ENCODE data around the gene EIF1. TPM values are rescaled to one million over a fixed set of nuclear protein-coding genes. Genes with fewer than 3 reads are reported as not detected.

The EIF1 gene
- total and polyA plus RNA-seq, 2 donors from 2014 or later: 842 to 1,166 TPM

DNA sequence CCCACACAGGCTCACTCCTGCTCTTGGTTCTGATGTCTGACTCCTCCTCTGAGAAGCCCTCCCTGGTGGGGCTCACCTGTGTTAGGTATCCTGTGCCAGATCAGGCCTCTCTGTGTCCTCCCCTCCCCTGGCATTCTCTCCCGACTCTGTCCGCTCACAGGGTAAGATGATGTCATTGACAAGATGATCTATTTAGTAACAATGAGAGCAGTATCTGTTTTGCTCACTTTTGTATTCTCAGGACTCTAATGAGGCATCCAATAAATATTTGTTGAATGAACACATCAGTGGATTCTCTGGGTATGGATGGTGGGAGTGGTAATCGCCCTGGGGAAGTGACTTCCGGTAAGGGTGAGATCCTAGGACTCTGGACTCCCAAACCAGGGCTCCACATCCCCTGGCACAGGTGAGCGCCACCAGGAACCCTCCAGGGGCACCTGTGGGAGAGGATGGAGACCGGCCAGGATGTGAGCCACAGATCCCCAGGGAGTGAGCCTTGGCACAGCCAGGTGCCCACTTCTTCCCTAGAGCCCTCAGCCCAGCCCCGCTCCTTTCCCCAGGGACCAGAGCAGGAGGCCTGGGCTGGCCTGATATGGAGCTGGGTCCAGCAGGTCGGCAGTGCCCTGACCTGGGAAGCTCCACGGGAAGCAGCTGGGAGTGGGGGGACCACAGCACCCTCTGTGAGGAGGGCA is 51.1 kb downstream of the EIF1 start:
- FAIRE-seq (no peak), DNase-seq (no peak)
- Histone ChIP-seq H3K27ac (ENCODE audit: low read depth in 2 of 2, low read length in 2 of 2) (no peak overlapping the region), H3K9ac (ENCODE audit: low read length in 3 of 3) (no peak overlapping the region), H3K4me1 (ENCODE audit: control insufficient read depth in 2 of 3, insufficient read depth in 2 of 3, low read depth in 1 of 3, low read length in 3 of 3) (peaks cover 0 to 6% (median 0%) of the 10 kb centered on the region in 3 donors), H3K36me3 (ENCODE audit: control insufficient read depth in 2 of 3, insufficient read depth in 3 of 3, low read length in 3 of 3) (no peaks in the 10 kb centered on the region), H3K4me3 (ENCODE audit: low read length in 3 of 3) (no peak overlapping the region), H3K27me3 (ENCODE audit: control insufficient read depth, insufficient read depth, low read length) (peaks cover 3% of the 10 kb centered on the region), H3K9me3 (ENCODE audit: control insufficient read depth in 2 of 3, insufficient read depth in 1 of 3, low read length in 3 of 3) (no peaks in the 10 kb centered on the region)
- intact Hi-C loops (cut with DNase I): loop anchor here (5.0 kb wide), 1 partner anchor 62 kb away; no protein-coding TSS in a partner anchor
- TF ChIP-seq, protein P1, sequence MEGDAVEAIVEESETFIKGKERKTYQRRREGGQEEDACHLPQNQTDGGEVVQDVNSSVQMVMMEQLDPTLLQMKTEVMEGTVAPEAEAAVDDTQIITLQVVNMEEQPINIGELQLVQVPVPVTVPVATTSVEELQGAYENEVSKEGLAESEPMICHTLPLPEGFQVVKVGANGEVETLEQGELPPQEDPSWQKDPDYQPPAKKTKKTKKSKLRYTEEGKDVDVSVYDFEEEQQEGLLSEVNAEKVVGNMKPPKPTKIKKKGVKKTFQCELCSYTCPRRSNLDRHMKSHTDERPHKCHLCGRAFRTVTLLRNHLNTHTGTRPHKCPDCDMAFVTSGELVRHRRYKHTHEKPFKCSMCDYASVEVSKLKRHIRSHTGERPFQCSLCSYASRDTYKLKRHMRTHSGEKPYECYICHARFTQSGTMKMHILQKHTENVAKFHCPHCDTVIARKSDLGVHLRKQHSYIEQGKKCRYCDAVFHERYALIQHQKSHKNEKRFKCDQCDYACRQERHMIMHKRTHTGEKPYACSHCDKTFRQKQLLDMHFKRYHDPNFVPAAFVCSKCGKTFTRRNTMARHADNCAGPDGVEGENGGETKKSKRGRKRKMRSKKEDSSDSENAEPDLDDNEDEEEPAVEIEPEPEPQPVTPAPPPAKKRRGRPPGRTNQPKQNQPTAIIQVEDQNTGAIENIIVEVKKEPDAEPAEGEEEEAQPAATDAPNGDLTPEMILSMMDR (IDR thresholded peaks at IDR 0.05; ENCODE audit: borderline replicate concordance, extremely low read depth, insufficient read depth): no peak

DNA sequence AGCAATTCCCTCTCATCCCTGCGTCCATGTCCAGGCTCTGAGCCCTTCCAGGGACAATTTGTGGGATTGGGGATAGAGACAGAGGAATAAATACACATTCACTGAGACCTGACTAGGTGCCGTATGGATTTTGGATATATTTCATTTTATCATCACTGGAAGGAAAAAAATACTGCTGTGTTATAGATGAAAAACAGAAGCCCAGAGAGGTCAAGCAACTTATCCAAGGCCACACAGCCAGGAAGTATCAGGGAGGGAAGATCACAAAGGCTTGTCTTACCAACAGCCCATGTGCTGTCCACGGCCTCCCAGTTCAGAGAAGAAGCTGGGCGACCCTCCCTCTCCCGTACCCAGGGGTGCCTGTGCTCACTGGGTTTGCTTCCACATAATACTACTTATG is 51.8 kb downstream of the EIF1 start:
- Histone ChIP-seq H3K36me3 (ENCODE audit: control insufficient read depth in 2 of 3, insufficient read depth in 3 of 3, low read length in 3 of 3) (no peaks in the 10 kb centered on the region), H3K27ac (ENCODE audit: low read depth in 2 of 2, low read length in 2 of 2) (no peak overlapping the region), H3K4me3 (ENCODE audit: low read length in 3 of 3) (no peak overlapping the region), H3K27me3 (ENCODE audit: control insufficient read depth, insufficient read depth, low read length) (peaks cover 3% of the 10 kb centered on the region), H3K9me3 (ENCODE audit: control insufficient read depth in 2 of 3, insufficient read depth in 1 of 3, low read length in 3 of 3) (no peaks in the 10 kb centered on the region), H3K4me1 (ENCODE audit: control insufficient read depth in 2 of 3, insufficient read depth in 2 of 3, low read depth in 1 of 3, low read length in 3 of 3) (peaks cover 0 to 6% (median 0%) of the 10 kb centered on the region in 3 donors), H3K9ac (ENCODE audit: low read length in 3 of 3) (no peak overlapping the region)
- TF ChIP-seq, protein P1 (IDR thresholded peaks at IDR 0.05; ENCODE audit: borderline replicate concordance, extremely low read depth, insufficient read depth): no peak
- DNase-seq (no peak), FAIRE-seq (no peak)
- intact Hi-C loops (cut with DNase I): no loop called here

DNA sequence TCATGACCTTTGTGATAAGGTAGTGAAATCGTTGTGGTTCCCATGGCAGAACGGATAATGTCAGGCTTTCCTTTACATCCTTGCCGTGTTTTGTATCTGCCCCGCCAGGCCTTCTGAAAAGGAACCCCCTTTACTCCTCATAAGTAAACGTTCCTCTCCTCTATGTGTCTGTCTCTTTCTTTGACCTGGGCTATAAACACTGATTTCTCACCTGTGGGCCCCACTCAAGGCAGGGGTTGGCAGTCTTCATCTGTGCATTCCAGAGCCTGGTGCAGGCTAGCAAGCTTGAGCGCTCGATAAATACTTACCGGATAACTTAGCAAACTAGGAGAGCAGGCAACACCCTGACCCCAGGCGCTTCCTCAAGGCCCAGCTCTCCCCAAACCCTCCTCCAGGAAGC is 53.0 kb downstream of the EIF1 start:
- Histone ChIP-seq H3K36me3 (ENCODE audit: control insufficient read depth in 2 of 3, insufficient read depth in 3 of 3, low read length in 3 of 3) (no peaks in the 10 kb centered on the region), H3K4me3 (ENCODE audit: low read length in 3 of 3) (no peak overlapping the region), H3K4me1 (ENCODE audit: control insufficient read depth in 2 of 3, insufficient read depth in 2 of 3, low read depth in 1 of 3, low read length in 3 of 3) (peaks cover 0 to 6% (median 0%) of the 10 kb centered on the region in 3 donors), H3K27ac (ENCODE audit: low read depth in 2 of 2, low read length in 2 of 2) (no peak overlapping the region), H3K9ac (ENCODE audit: low read length in 3 of 3) (no peak overlapping the region), H3K9me3 (ENCODE audit: control insufficient read depth in 2 of 3, insufficient read depth in 1 of 3, low read length in 3 of 3) (no peaks in the 10 kb centered on the region), H3K27me3 (ENCODE audit: control insufficient read depth, insufficient read depth, low read length) (peaks cover 3% of the 10 kb centered on the region)
- intact Hi-C loops (cut with DNase I): no loop called here
- DNase-seq: no peak
- no peak for FAIRE-seq
- TF ChIP-seq, protein P1 (IDR thresholded peaks at IDR 0.05; ENCODE audit: borderline replicate concordance, extremely low read depth, insufficient read depth): no peak

Other genes with a start within 250 kb of the EIF1 start
- gene KRT38, start 247.9 kb upstream of the EIF1 start, total RNA-seq: not detected
- not detected for gene KRT38, start 247.9 kb upstream of the EIF1 start, polyA plus RNA-seq (ENCODE audit: insufficient read depth, low read depth, low replicate concordance)
- gene KRT32, start 221.5 kb upstream of the EIF1 start, total RNA-seq: not detected
- gene KRT32, start 221.5 kb upstream of the EIF1 start, polyA plus RNA-seq (ENCODE audit: insufficient read depth, low read depth, low replicate concordance): not detected
- not detected for gene KRT35, start 207.7 kb upstream of the EIF1 start, total RNA-seq
- gene KRT35, start 207.7 kb upstream of the EIF1 start, polyA plus RNA-seq (ENCODE audit: insufficient read depth, low read depth, low replicate concordance): not detected
- not detected for gene KRT36, start 199.0 kb upstream of the EIF1 start, total RNA-seq
- not detected for gene KRT36, start 199.0 kb upstream of the EIF1 start, polyA plus RNA-seq (ENCODE audit: insufficient read depth, low read depth, low replicate concordance)
- gene KRT13, start 183.3 kb upstream of the EIF1 start, total RNA-seq: not detected
- not detected for gene KRT13, start 183.3 kb upstream of the EIF1 start, polyA plus RNA-seq (ENCODE audit: insufficient read depth, low read depth, low replicate concordance)
- gene KRT15, start 170.0 kb upstream of the EIF1 start, total RNA-seq: 2.8 TPM
- gene KRT15, start 170.0 kb upstream of the EIF1 start, polyA plus RNA-seq (ENCODE audit: insufficient read depth, low read depth, low replicate concordance): 0.15 TPM
- 781 TPM for gene KRT19, start 160.6 kb upstream of the EIF1 start, total RNA-seq
- gene KRT19, start 160.6 kb upstream of the EIF1 start, polyA plus RNA-seq (ENCODE audit: insufficient read depth, low read depth, low replicate concordance): 319 TPM
- gene KRT9, start 116.8 kb upstream of the EIF1 start, total RNA-seq: not detected
- not detected for gene KRT9, start 116.8 kb upstream of the EIF1 start, polyA plus RNA-seq (ENCODE audit: insufficient read depth, low read depth, low replicate concordance)
- not detected for gene KRT14, start 102.0 kb upstream of the EIF1 start, total RNA-seq
- not detected for gene KRT14, start 102.0 kb upstream of the EIF1 start, polyA plus RNA-seq (ENCODE audit: insufficient read depth, low read depth, low replicate concordance)
- gene KRT16, start 76.1 kb upstream of the EIF1 start, total RNA-seq: 3.1 TPM
- not detected for gene KRT16, start 76.1 kb upstream of the EIF1 start, polyA plus RNA-seq (ENCODE audit: insufficient read depth, low read depth, low replicate concordance)
- gene KRT17, start 64.3 kb upstream of the EIF1 start, total RNA-seq: 11.1 TPM
- gene KRT17, start 64.3 kb upstream of the EIF1 start, polyA plus RNA-seq (ENCODE audit: insufficient read depth, low read depth, low replicate concordance): 5.5 TPM
- gene GAST, start 23.4 kb downstream of the EIF1 start, total RNA-seq: not detected
- gene GAST, start 23.4 kb downstream of the EIF1 start, polyA plus RNA-seq (ENCODE audit: insufficient read depth, low read depth, low replicate concordance): not detected
- 1.3 TPM for gene HAP1, start 45.8 kb downstream of the EIF1 start, total RNA-seq
- gene HAP1, start 45.8 kb downstream of the EIF1 start, polyA plus RNA-seq (ENCODE audit: insufficient read depth, low read depth, low replicate concordance): 0.99 TPM
- gene JUP, start 97.8 kb downstream of the EIF1 start, total RNA-seq: 223 TPM
- gene JUP, start 97.8 kb downstream of the EIF1 start, polyA plus RNA-seq (ENCODE audit: insufficient read depth, low read depth, low replicate concordance): 148 TPM
- 13.6 TPM for gene P3H4, start 123.1 kb downstream of the EIF1 start, total RNA-seq
- 13.7 TPM for gene P3H4, start 123.1 kb downstream of the EIF1 start, polyA plus RNA-seq (ENCODE audit: insufficient read depth, low read depth, low replicate concordance)
- gene FKBP10, start 124.1 kb downstream of the EIF1 start, total RNA-seq: 38.3 TPM
- gene FKBP10, start 124.1 kb downstream of the EIF1 start, polyA plus RNA-seq (ENCODE audit: insufficient read depth, low read depth, low replicate concordance): 19.6 TPM
- gene NT5C3B, start 147.3 kb downstream of the EIF1 start, total RNA-seq: 44.0 TPM
- 88.0 TPM for gene NT5C3B, start 147.3 kb downstream of the EIF1 start, polyA plus RNA-seq (ENCODE audit: insufficient read depth, low read depth, low replicate concordance)
- gene KLHL10, start 148.9 kb downstream of the EIF1 start, total RNA-seq: 0.28 TPM
- not detected for gene KLHL10, start 148.9 kb downstream of the EIF1 start, polyA plus RNA-seq (ENCODE audit: insufficient read depth, low read depth, low replicate concordance)
- 16.1 TPM for gene KLHL11, start 176.5 kb downstream of the EIF1 start, total RNA-seq
- gene KLHL11, start 176.5 kb downstream of the EIF1 start, polyA plus RNA-seq (ENCODE audit: insufficient read depth, low read depth, low replicate concordance): 0.37 TPM
- 104 TPM for gene ACLY, start 230.1 kb downstream of the EIF1 start, total RNA-seq
- 33.7 TPM for gene ACLY, start 230.1 kb downstream of the EIF1 start, polyA plus RNA-seq (ENCODE audit: insufficient read depth, low read depth, low replicate concordance)
- gene ODAD4, start 241.7 kb downstream of the EIF1 start, total RNA-seq: 6.0 TPM
- 4.6 TPM for gene ODAD4, start 241.7 kb downstream of the EIF1 start, polyA plus RNA-seq (ENCODE audit: insufficient read depth, low read depth, low replicate concordance)